HTR-8/SVneo (cell line): ENCODE data around the gene TEX11.
"Not testable (repeated sequence)": the region's sequence is repeated elsewhere in the genome, so short reads cannot be mapped to it uniquely, and the experiment has no call there.

Experiments used
- DNase-seq: peaks from one replicate; pipeline ENCODE4 v3.0.0; 2011; ENCODE audit warnings: low spot score, mixed read lengths; ENCODE audit not compliant: insufficient read length
- FAIRE-seq: peaks from 2 replicates; lab custom pipeline; 2011; peaks lifted over from hg19 to GRCh38; lab: Jason Lieb, UNC

Gene TEX11

DNA sequence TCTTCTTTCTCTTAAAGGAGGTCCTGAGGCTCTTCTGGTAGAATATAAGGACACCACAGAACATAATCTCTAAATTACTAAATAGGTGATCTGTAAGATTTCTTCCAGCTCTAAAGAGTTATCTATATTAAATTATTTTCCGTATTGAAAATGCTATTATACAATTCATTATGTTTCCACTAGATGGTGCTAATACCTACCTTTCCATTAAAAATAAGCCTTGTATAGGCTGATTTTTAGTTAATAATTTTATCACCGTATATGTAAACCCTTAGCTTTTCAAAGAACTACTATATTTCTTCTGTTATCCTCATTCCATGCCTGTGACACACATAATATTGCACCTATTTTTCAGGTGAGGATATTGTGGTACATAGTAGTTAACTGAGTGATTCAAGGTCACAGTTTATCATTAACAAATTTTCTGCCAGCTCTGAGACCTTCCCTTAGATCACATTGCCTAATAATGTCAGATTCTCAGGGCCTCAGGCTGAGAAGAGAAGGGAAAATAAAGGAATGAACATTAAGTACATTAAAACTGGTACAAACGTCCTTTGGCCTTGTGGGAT is 138.8 kb downstream of the TEX11 start:
- no peak for FAIRE-seq

DNA sequence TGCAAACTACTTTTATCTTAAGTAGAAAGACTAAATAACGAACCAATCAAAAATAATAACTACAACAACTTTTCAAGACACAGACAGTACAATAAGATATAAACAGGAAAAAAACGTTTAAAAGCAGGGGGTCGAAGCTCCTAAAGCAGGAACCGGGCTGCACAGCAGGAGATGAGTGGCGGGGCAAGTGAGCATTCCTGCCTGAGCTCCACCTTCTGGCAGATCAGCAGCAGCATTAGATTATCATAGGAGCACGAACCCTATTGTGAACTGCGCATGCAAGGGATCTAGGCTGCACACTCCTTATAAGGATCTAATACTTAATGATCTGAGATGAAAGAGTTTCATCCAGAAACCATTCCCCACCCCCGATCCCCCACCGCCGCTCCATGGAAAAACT is 146.2 kb downstream of the TEX11 start:
- DNase-seq: no peak
- FAIRE-seq: no peak

More for the DNA sequence above, 138.8 kb downstream of the TEX11 start:
- peak; percentile 22 for DNase-seq

DNA sequence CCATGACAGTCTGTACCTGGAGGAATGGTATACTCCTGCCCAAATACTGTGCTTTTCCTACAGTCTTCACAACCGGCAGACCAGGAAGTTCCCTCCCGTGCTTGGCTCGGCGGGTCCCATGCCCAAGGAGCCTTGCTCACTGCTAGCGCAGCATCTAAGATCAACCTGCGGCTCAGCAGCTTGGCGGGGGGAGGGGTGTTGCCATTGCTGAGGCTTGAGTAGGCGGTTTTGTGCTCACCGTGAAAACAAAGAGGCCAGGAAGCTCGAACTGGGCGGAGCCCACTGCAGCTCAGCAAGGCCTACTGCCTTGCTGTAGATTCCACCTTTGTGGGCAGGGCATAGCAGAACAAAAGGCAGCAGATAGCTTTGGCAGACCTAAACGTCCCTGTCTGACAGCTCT is 152.7 kb downstream of the TEX11 start:
- DNase-seq (no peak), FAIRE-seq (no peak)

DNA sequence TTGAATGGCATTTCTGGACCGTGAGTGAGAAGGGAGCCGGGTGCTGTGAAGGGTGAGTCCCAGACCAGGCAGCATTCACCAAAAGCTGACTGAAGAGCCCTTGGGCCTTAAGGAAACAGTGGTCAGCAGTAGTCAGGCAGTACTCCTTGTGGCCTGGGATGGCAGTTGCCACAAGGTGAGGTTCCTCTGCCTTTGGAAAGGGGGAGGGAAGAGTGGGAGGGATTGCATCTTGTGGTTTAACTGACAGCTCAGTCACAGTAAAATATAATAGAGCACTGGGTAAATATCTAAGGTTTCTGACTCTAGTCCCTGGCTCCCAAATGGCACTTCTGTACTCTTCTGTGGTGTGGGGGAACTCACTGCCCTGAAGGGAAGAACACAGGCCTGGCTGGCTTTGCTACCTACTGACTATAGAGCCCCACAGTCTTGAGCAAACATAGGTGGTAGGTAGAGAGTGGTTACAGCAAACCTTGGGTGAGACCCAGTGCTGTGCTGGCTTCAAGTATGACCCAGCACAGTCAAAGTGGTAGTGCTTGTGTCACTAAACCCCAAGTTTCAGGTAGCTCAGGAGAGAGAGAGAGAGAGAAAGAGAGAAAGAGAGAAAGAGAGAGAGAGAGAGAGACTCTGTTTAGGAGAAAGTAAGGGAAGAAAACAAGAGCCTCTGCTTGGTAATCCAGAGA is 154.2 kb downstream of the TEX11 start:
- DNase-seq (no peak), FAIRE-seq (no peak)

DNA sequence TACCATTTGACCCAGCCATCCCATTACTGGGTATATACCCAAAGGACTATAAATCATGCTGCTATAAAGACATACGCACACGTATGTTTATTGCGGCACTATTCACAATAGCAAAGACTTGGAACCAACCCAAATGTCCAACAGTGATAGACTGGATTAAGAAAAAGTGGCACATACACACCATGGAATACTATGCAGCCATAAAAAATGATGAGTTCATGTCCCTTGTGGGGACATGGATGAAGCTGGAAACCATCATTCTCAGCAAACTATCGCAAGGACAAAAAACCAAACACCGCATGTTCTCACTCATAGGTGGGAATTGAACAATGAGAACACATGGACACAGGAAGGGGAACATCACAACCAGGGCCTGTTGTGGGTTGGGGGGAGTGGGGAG is 174.7 kb downstream of the TEX11 start:
- FAIRE-seq: not testable (repeated sequence)

DNA sequence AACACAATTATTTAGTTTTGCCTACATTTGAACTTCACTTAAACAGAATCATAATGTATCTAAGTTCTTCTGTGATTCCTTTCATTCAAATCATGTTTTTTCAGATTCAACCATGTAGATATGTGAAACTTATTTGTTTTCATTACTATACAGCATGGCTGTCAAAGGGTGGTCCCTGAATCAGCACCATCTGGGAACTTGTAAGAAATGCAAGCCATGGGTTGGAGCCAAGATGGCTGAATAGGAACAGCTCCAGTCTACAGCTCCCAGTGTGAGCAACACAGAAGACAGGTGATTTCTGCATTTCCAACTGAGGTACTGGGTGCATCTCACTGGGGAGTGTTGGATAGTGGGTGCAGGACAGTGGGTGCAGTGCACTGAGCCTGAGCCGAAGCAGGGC is 180.6 kb downstream of the TEX11 start:
- DNase-seq, FAIRE-seq: not testable (repeated sequence)

More for the DNA sequence above, 174.7 kb downstream of the TEX11 start:
- not testable (repeated sequence) for DNase-seq

DNA sequence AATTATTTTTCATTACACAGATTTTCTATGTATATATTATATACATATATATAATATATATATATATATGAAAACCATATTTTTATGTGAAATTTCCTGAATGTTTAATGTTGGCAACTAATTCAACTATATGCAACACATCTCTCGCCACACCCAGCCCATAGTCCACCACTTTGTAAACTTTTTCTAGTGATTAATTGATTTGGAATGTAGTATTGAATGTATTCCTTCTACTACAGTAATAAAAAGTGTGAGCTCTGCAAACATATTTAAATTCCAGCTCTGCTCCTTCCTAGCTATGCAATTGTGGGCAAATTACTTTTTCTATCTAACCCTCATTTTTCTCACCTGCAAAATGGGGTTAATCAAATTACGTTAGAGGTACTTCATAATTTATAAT is 187.8 kb downstream of the TEX11 start:
- FAIRE-seq (no peak), DNase-seq (no peak)

DNA sequence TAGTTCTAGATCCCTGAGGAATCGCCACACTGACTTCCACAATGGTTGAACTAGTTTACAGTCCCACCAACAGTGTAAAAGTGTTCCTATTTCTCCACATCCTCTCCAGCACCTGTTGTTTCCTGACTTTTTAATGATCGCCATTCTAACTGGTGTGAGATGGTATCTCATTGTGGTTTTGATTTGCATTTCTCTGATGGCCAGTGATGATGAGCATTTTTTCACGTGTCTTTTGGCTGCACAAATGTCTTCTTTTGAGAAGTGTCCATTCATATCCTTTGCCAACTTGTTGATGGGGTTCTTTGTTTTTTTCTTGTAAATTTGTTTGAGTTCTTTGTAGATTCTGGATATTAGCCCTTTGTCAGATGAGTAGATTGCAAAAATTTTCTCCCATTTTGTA is 197.2 kb downstream of the TEX11 start:
- DNase-seq, FAIRE-seq: not testable (repeated sequence)

DNA sequence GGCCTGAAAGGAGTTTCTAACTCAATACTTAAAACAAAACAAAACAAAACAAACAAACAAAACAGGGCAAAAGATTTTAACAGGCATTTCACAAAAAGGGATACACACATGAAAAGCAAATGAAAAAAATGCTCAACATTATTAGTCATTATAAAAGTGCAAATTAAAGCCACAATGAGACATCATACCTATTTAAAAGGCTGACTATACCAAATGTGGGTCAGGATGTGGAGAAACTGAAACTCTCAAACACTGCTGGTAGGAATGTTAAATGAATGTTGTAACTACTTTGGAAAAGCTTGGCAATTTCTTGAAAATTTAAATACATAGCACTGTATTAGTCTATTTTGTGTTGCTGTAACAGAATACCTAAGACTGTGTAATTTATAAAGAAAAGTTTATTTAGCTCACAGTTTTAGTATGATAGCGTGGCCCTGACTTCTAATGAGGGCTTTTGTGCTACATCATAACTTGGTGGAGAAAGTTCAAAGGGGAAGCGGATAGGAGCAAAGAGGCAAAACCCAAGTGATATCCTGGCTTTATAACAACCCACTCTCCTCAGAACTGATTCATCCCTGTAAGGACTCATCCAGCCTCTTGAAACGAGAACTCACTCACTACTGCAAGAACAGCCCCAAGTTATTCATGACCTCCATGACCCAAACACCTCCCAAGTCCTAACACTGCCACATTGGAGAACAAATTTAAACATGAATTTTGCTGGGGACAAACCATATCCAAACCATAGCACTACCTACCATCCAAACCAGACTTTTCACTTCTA is 214.0 kb downstream of the TEX11 start:
- DNase-seq: no peak
- no peak for FAIRE-seq

DNA sequence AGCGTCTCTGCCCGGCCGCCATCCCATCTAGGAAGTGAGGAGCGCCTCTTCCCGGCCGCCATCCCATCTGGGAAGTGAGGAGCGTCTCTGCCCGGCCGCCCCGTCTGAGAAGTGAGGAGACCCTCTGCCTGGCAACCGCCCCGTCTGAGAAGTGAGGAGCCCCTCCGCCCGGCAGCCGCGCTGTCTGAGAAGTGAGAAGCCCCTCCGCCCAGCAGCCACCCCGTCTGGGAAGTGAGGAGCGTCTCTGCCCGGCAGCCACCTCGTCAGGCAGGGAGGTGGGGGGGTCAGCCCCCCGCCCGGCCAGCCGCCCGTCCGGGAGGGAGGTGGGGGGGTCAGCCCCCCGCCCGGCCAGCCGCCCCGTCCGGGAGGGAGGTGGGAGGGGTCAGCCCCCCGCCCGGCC is 229.1 kb downstream of the TEX11 start:
- DNase-seq, FAIRE-seq: not testable (repeated sequence)

DNA sequence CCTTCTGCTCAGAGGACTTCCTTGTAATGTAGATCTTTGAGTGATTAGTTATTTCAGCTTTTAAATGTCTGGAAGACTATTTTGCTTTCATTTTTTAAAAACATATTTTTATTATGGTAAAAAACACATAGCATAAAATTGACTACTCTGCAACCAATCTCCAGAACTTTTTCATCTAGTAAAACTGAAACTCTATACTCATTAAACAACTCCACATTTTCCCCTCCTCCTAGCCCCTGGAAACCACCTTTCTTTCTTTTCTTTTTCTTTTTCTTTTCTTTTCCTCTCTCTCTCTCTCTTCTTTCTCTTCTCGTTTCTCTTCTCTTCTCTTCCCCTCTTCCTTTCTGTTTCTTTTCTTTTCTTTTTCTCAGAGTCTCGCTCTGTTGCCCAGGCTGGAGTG is 233.2 kb downstream of the TEX11 start:
- FAIRE-seq: no peak
- DNase-seq: no peak

DNA sequence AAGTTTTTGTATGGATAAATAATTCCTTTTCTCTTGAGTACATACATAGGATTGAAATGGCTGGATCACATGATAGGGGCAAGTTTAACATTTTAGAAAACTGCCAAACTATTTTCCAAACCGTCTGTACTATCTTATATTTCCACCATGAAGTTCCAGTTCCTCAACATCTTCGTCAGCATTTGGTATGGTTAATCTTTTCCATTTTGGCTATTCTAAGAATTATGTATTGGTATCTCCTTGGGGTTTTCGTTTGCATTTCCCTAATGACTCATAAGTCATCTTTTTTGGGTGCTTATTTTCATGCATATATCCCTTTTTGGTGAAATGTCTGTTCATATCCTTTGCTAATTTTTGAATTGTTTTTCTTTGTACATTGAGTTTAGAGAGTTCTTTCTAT is 236.2 kb downstream of the TEX11 start:
- DNase-seq: no peak

DNA sequence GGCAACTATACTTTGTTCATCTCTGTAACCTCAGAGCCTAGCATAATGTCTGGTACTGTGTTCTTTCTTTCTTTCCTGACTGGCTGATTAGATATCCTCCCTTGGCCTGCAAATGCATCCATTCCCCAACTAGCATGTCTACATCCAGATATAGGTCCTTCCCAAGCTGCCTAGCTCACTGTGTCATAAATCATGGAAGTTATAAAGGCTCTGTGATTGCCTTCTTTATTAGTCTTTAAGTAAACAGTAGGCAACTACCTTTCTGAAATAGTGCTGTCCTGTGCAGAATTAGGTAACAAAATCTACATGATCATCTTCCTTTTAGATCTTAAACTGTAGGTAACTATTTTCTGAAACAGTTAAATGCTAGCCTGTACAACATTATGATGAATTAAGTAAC is 239.4 kb downstream of the TEX11 start:
- FAIRE-seq: no peak
- no peak for DNase-seq

More for the DNA sequence above, 236.2 kb downstream of the TEX11 start:
- FAIRE-seq: no peak

DNA sequence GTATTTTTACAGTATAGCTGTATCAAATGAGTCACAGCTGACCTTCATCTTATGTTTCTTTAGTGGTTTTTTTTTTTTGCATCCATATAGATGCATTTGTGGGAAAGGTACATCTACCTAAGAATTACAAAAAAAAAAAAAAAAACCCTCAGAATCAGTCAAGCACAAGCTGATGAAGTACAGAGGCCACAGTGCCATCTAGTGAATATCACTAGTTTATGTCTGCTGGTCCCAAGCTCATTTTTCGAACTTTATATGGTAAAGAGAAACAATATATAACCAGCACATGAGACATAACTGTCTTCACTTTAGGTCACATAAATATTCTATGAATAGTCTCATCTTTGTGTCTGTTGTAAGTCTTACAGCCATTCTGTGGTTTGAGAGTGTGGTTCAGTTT is 243.8 kb downstream of the TEX11 start:
- FAIRE-seq (peak; percentile 79), DNase-seq (peak; percentile 17)

DNA sequence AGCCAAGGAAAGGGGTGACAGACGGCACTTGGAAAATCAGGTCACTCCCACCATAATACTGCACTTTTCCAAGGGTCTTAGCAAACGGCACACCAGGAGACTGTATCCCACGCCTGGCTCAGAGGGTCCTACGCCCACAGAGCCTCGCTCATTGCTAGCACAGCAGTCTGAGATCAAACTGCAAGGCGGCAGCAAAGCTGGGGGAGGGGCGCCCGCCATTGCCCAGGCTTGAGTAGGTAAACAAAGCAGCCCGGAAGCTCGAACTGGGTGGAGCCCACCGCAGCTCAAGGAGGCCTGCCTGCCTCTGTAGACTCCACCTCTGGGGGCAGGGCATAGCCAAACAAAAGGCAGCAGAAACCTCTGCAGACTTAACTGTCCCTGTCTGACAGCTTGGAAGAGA is 247.4 kb downstream of the TEX11 start:
- not testable (repeated sequence) for FAIRE-seq, DNase-seq

DNA sequence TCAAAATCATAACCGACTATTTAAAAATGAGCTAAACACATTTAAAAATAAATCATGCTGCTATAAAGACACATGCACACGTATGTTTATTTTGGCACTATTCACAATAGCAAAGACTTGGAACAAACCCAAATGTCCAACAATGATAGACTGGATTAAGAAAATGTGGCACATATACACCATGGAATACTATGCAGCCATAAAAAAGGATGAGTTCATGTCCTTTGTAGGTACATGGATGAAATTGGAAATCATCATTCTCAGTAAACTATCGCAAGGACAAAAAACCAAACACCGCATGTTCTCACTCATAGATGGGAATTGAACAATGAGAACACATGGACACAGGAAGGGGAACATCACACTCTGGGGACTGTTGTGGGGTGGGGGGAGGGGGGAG is 251.0 kb downstream of the TEX11 start:
- not testable (repeated sequence) for DNase-seq

DNA sequence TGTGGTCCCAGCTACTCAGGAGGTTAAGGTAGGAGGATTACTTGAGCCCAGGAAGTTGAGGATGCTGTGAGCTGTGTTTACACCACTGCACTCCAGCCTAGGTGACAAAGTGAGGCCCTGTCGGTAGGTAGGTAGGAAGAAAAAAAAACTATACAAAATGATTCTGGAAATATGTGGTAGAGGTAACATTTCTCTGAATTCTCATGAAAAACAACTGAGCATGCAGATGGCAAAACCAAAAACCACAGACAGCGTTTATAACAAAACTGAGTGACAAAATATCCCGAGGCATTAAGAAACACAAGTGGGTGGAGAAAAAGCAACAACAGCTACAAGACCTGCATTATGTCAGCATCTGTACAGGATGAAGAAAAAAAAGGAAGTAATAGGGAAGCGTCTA is 252.2 kb downstream of the TEX11 start:
- no peak for DNase-seq
- FAIRE-seq: no peak

More for the DNA sequence above, 251.0 kb downstream of the TEX11 start:
- FAIRE-seq: not testable (repeated sequence)

DNA sequence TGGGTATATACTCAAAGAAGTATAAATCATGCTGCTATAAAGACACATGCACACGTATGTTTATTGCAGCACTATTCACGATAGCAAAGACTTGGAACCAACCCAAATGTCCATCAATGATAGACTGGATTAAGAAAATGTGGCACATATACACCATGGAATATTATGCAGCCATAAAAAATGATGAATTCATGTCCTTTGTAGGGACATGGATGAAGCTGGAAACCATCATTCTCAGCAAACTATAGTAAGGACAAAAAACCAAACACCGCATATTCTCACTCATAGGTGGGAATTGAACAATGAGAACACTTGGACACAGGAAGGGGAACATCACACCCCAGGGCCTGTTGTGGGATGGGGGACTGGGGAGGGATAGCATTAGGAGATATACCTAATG is 260.6 kb downstream of the TEX11 start:
- not testable (repeated sequence) for DNase-seq, FAIRE-seq

DNA sequence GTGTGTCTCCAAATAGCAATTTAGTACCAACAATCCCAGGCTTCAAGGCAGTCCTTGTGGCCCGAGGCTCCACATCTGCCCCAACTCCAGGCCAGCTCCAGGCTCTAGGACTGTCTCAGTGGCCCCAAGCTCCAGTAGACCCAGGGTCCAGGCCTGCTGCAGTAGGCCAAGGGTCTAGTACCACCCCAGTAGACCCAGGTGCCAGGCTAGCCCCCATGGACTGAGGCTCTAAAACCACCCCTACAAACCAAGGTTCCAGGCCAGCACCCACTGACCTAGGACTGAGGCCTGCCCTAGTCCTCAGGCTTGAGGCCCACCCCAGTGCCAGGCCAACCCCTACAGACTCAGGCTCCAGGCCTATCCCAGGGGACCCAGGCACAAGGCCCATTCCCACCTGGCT is 272.3 kb downstream of the TEX11 start:
- DNase-seq: no peak
- no peak for FAIRE-seq

DNA sequence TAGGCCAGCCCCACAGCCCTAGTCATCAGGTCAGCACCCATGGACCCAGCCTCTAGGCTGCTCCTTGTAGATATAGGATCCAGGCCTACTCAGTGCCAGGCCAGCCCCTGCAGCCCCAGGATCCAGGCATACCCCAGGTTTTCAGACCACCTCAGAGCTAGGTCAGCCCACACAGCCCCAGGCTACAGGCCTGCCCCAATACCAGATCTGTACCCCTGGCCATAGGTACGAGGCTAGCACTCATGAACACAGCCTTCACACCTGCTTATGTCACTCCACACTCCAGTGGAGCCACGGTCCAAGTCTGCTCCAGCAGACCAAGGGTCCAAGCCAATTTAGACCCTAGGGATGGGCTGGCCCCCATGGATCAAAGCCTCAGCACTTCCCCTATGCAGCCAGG is 272.8 kb downstream of the TEX11 start:
- DNase-seq (no peak), FAIRE-seq (no peak)

DNA sequence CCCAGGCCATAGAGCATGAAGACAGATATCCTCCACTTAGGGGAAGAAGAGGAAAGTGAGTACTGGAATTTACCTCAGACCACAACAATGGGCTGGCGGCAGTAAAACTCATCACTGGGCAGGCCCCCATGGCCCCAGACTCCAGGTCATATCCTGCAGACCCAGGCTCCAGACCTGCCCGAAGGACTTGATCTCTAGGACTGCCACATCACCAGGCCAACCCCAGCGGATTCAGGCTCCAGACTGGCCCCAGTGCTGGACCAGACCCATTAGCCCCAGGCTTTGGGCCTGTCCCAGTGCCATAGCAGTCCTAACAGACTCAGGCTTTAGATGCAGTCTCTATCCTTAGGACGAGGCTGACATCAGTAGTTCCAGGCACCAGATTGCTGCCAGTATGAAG is 273.3 kb downstream of the TEX11 start:
- DNase-seq: no peak
- FAIRE-seq: no peak
